ENCODE data around the gene LZTS2.

DNA sequence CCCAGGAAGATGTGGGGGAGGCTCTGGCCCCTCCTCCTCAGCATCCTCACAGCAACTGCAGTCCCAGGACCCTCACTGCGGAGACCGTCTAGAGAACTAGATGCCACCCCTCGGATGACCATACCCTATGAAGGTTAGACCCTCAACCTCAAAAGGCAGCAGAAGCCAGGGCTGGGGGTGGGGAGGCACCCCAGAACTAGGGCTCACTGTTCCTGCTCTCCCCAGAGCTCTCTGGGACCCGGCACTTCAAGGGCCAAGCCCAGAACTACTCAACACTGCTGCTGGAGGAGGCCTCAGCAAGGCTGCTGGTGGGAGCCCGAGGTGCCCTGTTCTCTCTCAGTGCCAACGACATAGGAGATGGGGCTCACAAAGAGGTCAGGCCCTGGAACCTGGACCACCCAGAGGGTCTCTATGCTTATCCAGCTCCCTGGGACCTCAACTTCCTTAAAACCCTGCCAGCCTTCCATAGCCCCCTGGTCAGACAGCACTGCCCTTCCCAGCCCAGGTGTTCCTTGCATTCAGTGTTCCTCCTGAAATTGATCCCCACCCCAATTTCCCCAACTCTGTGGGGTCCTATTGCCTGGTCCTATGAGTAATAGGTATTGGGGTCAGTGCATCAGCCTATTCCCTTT, 26.6 kb upstream of the LZTS2 start:
- no peak for TF ChIP-seq POLR2AphosphoS5 (IDR thresholded peaks at IDR 0.05)
- TF ChIP-seq, protein P1, sequence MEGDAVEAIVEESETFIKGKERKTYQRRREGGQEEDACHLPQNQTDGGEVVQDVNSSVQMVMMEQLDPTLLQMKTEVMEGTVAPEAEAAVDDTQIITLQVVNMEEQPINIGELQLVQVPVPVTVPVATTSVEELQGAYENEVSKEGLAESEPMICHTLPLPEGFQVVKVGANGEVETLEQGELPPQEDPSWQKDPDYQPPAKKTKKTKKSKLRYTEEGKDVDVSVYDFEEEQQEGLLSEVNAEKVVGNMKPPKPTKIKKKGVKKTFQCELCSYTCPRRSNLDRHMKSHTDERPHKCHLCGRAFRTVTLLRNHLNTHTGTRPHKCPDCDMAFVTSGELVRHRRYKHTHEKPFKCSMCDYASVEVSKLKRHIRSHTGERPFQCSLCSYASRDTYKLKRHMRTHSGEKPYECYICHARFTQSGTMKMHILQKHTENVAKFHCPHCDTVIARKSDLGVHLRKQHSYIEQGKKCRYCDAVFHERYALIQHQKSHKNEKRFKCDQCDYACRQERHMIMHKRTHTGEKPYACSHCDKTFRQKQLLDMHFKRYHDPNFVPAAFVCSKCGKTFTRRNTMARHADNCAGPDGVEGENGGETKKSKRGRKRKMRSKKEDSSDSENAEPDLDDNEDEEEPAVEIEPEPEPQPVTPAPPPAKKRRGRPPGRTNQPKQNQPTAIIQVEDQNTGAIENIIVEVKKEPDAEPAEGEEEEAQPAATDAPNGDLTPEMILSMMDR (IDR thresholded peaks at IDR 0.05 in 8 of 11, conservative IDR thresholded peaks at IDR 0.05 in 3 of 11) = no peak
